DOHH2 (cell line): ENCODE results near the gene CEBPE.

ENCODE experiments used
- H3F3A ChIP-seq: fragments of 200-600 bp; sonication (generic), shearing (Covaris generic); 2 replicates; pipeline ENCODE4 v1.6.0; 2016; ENCODE audit warnings: antibody characterized with exemption, mild to moderate bottlenecking; ENCODE audit not compliant: control insufficient read depth, insufficient read depth
- H3K27ac ChIP-seq: fragments of 200-600 bp; sonication (generic); 2 replicates; pipeline ENCODE4 v1.5.1; 2014; ENCODE audit warnings: low read depth, mild to moderate bottlenecking, low read length, moderate library complexity
- H3K27me3 ChIP-seq: fragments of 200-600 bp; sonication (generic); 2 replicates; pipeline ENCODE4 v1.6.1; 2014; ENCODE audit warnings: mild to moderate bottlenecking, low read length, mixed read lengths; ENCODE audit not compliant: control insufficient read depth
- H3K36me3 ChIP-seq: fragments of 200-600 bp; sonication (generic); 2 replicates; pipeline ENCODE4 v1.6.1; 2014; ENCODE audit warnings: mild to moderate bottlenecking, low read length, moderate library complexity, mixed read lengths; ENCODE audit not compliant: control insufficient read depth
- H3K4me1 ChIP-seq: fragments of 200-600 bp; sonication (generic); 2 replicates; pipeline ENCODE4 v1.6.1; 2014; ENCODE audit warnings: mild to moderate bottlenecking, low read length, mixed read lengths; ENCODE audit not compliant: control insufficient read depth
- H3K4me2 ChIP-seq: fragments of 200-600 bp; sonication (generic); 2 replicates; pipeline ENCODE4 v1.6.0; 2014; ENCODE audit warnings: mild to moderate bottlenecking, low read length, moderate library complexity
- H3K4me3 ChIP-seq: fragments of 200-600 bp; sonication (generic); 2 replicates; pipeline ENCODE4 v1.5.1; 2014; ENCODE audit warnings: mild to moderate bottlenecking, low read length, mixed read lengths
- H3K79me2 ChIP-seq: fragments of 200-600 bp; sonication (generic); 2 replicates; pipeline ENCODE4 v1.6.1; 2014; ENCODE audit warnings: mild to moderate bottlenecking, low read length, mixed read lengths; ENCODE audit not compliant: control insufficient read depth
- H3K9me2 ChIP-seq: fragments of 200-600 bp; sonication (generic); replicated peaks from 2 replicates; pipeline ENCODE4 v1.6.1; 2014; ENCODE audit warnings: mild to moderate bottlenecking, low read length, mixed read lengths; ENCODE audit not compliant: control insufficient read depth
- H3K9me3 ChIP-seq: fragments of 200-600 bp; sonication (generic); 2 replicates; pipeline ENCODE4 v1.6.1; 2014; ENCODE audit warnings: antibody characterized with exemption, low read length, mixed read lengths; ENCODE audit not compliant: control insufficient read depth, insufficient read depth
- H4K20me1 ChIP-seq: fragments of 200-600 bp; sonication (generic); 2 replicates; pipeline ENCODE4 v1.6.0; 2014; ENCODE audit warnings: low read depth, mild to moderate bottlenecking, antibody characterized with exemption, low read length, moderate library complexity; ENCODE audit not compliant: control insufficient read depth, insufficient read depth
- EZH2phosphoT487 ChIP-seq: fragments of 200-600 bp; sonication (generic); IDR thresholded peaks from 2 replicates; pipeline ENCODE4 v1.6.1; 2017; ENCODE audit warnings: borderline replicate concordance, mild to moderate bottlenecking, antibody characterized with exemption, low read length, moderate library complexity, mixed read lengths
- TF ChIP-seq, protein P1 (sequence below): fragments of 200-600 bp; sonication (generic); IDR thresholded peaks from one replicate; pipeline ENCODE4 v1.5.1; 2014; ENCODE audit warnings: antibody characterized with exemption, mild to moderate bottlenecking, low read depth, low read length; ENCODE audit not compliant: poor library complexity, severe bottlenecking

Gene CEBPE

GRCh38 chr14:23093991-23094665 lies 24.9 kb downstream of the CEBPE start:
- H3K27me3 ChIP-seq: no peaks in the 10 kb centered on the region
- H3K4me3 ChIP-seq: peak overlapping the region; percentile 85
- no peaks in the 10 kb centered on the region for H3K9me3 ChIP-seq
- no peaks in the 10 kb centered on the region for H3F3A ChIP-seq
- TF ChIP-seq, protein P1, sequence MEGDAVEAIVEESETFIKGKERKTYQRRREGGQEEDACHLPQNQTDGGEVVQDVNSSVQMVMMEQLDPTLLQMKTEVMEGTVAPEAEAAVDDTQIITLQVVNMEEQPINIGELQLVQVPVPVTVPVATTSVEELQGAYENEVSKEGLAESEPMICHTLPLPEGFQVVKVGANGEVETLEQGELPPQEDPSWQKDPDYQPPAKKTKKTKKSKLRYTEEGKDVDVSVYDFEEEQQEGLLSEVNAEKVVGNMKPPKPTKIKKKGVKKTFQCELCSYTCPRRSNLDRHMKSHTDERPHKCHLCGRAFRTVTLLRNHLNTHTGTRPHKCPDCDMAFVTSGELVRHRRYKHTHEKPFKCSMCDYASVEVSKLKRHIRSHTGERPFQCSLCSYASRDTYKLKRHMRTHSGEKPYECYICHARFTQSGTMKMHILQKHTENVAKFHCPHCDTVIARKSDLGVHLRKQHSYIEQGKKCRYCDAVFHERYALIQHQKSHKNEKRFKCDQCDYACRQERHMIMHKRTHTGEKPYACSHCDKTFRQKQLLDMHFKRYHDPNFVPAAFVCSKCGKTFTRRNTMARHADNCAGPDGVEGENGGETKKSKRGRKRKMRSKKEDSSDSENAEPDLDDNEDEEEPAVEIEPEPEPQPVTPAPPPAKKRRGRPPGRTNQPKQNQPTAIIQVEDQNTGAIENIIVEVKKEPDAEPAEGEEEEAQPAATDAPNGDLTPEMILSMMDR: peak; percentile 65
- no peak for TF ChIP-seq EZH2phosphoT487
- peaks cover 24% of the 10 kb centered on the region for H3K4me1 ChIP-seq
- peaks cover 74% of the 10 kb centered on the region for H3K79me2 ChIP-seq
- H3K36me3 ChIP-seq: peaks cover 70% of the 10 kb centered on the region
- H4K20me1 ChIP-seq: peaks cover 14% of the 10 kb centered on the region
- H3K9me2 ChIP-seq: no peaks in the 10 kb centered on the region
- peak overlapping the region; percentile 75 for H3K4me2 ChIP-seq
- H3K27ac ChIP-seq: peak overlapping the region; percentile 80

GRCh38 chr14:23093526-23093925 lies 25.5 kb downstream of the CEBPE start:
- H3K4me1 ChIP-seq: peaks cover 24% of the 10 kb centered on the region
- H3K79me2 ChIP-seq: peaks cover 74% of the 10 kb centered on the region
- no peaks in the 10 kb centered on the region for H3K27me3 ChIP-seq
- peak overlapping the region; percentile 75 for H3K4me2 ChIP-seq
- H3K9me2 ChIP-seq: no peaks in the 10 kb centered on the region
- peak overlapping the region; percentile 85 for H3K4me3 ChIP-seq
- no peaks in the 10 kb centered on the region for H3K9me3 ChIP-seq
- peaks cover 14% of the 10 kb centered on the region for H4K20me1 ChIP-seq
- H3K27ac ChIP-seq: no peak overlapping the region
- no peaks in the 10 kb centered on the region for H3F3A ChIP-seq
- peaks cover 73% of the 10 kb centered on the region for H3K36me3 ChIP-seq
- TF ChIP-seq, protein P1: no peak
- no peak for TF ChIP-seq EZH2phosphoT487

DNA sequence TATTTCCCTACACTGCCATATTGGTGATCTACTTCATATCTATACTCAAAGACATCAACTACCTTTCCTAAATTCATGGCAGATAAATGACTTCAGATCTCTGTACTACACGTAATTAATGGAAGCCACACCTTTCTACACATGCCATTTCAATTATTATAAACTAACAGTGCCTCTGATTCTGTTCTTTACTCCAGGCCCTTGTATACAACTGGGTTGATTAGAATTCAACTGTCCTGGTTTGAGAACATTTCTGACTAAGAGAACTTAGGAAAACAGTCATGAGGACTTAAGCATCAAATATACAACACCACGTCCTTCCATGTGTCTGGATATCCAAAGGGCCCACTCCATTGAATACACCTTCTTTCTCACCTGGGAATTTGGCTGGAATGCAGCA lies 26.0 kb downstream of the CEBPE start:
- no peaks in the 10 kb centered on the region for H3K9me3 ChIP-seq
- H4K20me1 ChIP-seq: peaks cover 14% of the 10 kb centered on the region
- no peak for TF ChIP-seq EZH2phosphoT487
- TF ChIP-seq, protein P1: no peak
- H3K9me2 ChIP-seq: no peaks in the 10 kb centered on the region
- peak overlapping the region; percentile 85 for H3K4me3 ChIP-seq
- peaks cover 71% of the 10 kb centered on the region for H3K79me2 ChIP-seq
- H3F3A ChIP-seq: no peaks in the 10 kb centered on the region
- no peak overlapping the region for H3K27ac ChIP-seq
- H3K4me1 ChIP-seq: peaks cover 24% of the 10 kb centered on the region
- H3K36me3 ChIP-seq: peaks cover 73% of the 10 kb centered on the region
- no peaks in the 10 kb centered on the region for H3K27me3 ChIP-seq
- H3K4me2 ChIP-seq: peak overlapping the region; percentile 75
